CD1c-positive myeloid dendritic cell (primary cell): Measurements from ENCODE around the gene STIM1.
A peak's percentile ranks its signal among the peaks of the same experiment; 100 is the strongest.
"Not testable (repeated sequence)": the region's sequence is repeated elsewhere in the genome, so short reads cannot be mapped to it uniquely, and the experiment has no call there.

Source experiments
- DNase-seq: peaks from one replicate; pipeline ENCODE4 v3.0.0-alpha.2; 2016; ENCODE audit errors: extremely low spot score

The STIM1 gene

DNA sequence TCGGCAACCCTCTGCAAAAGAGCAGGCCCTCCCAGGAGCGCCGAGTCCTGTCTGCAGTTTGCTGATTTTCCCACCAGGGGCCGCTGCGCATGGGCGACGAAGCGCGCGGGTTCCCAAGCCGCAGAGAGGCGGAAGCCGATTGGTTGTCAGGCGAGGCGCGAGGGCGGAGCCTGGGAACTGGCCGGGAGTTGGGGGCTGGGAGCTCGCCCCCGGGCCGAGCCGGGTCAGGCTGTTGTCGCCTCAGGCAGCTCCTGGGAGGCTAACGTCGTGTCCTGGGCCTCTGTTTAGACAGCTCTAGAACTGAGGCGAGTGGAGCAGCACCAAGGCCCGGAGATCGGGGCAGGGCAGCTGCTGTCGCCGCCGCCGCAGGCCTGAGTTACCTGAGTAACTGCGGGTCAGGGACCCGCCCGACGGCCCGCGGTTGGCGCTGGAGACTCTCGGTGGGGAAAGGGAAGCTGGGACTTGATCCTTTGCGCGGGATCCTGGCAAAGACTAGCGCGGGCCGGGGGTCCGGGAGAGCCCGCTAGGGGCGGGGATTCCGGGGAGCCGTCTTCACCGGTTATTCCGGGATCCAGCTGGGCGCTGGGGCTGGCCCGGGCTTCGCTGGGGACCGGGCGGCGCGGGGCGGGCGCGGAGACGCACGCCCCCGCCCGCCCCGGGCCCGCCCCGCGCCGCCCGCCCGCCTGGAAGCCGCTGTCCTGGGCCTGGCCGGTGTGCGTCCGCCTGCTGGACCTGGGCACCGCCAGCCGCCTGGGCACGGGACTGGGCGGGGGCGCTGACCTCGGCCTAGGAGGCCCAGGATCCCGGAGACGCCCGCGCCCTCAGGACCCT, at the start of gene STIM1:
Gene STIM1, plus strand, starts transcription at position 688 of the 831 bp plus-strand sequence. CDS start 607 bp downstream, outside the sequence.
- peak; percentile 99 for DNase-seq

DNA sequence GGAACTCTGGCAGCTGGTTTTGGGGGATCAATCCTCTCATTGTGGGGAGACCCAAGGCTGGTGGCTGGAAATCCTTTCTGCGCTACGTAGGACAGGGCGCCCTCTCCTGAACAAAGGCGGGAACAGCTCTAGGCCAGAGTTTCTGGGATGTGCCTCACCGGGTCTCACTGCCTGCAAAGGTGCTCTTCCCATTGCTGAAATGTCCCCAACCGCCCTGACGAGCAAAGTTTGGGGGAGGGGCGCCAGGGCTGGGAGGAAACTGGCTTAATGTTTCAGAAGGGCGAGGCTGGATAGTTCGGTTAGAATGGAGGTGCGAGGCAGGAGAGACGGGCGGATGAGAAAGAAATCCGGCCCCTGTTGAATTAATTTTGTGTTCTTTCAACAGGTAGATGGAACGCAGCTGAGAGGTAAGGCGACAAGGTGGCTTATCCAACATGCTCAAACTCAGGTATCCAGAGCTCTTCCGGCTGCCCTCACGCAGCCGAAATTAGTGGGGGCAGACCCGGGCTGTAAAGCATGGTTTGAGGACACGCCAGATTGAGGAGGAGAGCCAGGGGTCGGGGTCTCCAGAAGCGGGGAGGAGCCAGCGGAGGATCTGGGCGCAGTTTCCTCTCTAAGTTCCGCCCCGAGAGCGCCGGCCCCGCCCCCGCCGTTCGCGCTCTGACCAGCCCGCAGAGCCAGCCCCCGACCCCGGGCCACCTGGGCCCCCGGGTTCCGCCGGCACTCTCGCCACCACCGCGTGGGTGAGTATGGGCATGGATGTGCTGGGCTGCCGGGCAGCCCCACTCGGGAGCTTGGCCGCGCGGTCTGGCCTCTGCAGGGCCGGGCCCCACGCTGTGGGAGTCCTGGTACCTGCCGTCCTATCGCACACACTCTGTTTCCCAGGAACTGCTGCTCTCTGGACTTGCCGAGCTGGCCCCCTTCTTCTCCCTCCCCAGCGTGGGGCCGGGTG, 47.3 kb upstream of the STIM1 start, which contains the start of gene PGAP2:
Gene PGAP2, plus strand, starts transcription at position 652 of the 952 bp plus-strand sequence. CDS start 2,700 bp downstream, outside the sequence.
- peak; percentile 69 for DNase-seq

DNA sequence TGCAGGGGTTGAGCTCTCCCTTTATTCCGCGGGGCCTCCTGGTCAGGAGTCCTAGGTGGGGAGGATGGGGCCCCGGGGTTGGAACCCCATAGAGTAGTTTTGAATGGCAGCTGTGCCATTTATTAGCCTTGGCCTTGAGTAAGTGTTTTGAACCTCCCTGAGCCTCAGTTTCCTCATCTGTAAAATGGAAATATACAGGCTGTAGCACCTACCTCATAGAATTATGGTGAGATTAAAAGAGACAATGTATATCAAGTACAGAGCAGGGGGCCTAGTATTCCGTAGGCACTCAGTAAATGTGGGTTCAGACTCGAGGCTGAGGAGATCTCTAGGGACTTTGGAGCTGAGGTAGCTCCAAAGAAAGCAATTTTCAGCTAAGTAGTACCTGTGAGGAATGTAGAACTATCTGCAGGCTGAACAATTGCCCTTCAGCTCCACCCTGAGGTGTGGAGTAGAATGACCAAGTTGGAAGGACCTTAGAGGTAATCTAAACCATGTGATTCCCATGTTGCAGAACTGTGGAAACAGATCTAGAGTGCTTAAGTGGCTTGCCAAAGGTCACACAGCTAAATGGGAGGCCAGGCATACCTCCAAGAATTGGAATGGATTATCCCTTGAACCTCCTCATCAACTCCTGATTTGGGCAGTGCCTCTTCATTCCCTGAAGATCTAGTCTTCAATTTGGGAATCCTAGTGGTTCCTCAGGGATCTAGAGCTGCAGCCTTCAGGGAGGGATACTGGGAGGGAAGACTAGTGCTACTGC, 46.4 kb upstream of the STIM1 start:
- peak; percentile 68 for DNase-seq

DNA sequence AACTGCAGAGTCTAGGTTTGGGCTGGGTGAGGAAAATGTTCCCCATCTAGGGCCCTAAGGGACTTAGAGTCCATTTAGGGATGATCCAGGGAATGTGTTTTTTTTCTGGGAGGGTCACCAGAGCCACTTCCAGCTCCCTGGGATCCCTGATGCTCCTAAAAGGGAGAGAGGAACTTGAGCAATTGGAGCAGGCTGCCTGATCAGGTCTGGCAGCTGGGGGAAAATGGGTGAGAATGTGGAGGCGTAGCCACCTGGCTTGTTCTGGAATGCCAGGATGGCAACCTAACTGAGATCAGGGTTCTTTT, 45.9 kb upstream of the STIM1 start:
- DNase-seq = no peak

DNA sequence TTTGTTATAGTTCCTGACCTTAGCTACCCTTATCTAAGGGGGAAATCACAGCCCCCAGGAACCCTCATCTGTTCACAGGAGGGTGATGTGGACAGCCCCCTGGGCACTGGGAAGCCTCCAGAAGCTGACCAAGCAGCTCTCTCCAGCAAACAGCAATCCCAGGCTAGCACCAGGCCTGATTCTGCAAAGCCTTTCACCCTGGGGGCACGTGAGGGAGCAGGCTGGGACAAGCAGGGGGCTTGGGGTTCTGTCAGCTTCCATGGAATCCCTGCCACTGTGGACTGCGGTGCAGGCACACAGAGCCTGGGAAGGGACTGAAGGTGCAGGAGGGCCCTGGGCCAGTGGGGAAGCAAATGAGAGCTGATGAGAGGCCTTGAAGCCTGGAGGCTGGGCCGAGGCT, 45.0 kb upstream of the STIM1 start:
- no peak for DNase-seq

DNA sequence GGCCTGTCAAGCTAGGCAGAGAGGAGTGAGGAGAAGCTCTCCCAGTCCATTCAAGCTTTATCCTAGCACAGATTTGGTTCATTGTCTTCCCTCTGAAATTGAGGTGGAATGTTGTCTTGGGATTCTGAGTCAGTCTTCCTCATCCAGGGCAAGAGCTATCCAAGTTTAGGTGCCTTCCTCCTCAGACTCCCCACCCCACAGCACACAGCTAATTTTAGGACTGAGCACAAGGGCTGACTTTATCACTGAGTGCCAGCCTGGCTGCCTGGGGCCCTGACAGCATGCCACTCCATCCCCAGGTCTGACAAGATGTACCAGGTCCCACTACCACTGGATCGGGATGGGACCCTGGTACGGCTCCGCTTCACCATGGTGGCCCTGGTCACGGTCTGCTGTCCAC, 44.5 kb upstream of the STIM1 start:
- no peak for DNase-seq

DNA sequence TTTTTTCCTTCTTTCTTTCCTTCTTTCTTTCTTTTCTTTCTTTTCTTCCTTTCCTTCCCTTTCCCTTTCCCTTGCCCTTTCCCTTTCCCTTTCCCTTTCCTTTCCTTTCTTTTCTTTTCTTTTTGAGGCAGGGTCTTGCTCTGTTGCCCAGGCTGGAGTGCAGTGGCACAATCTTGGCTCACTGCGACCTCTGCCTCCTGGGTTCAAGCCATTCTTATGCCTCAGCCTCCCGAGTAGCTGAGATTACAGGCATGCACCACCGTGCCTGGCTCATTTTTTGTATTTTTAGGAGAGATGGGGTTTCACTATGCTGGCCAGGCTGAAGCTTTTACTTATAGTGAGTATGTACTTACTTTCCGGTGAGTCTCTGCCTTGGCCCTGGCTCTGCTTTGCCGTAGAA, 40.6 kb upstream of the STIM1 start:
- DNase-seq = not testable (repeated sequence)

DNA sequence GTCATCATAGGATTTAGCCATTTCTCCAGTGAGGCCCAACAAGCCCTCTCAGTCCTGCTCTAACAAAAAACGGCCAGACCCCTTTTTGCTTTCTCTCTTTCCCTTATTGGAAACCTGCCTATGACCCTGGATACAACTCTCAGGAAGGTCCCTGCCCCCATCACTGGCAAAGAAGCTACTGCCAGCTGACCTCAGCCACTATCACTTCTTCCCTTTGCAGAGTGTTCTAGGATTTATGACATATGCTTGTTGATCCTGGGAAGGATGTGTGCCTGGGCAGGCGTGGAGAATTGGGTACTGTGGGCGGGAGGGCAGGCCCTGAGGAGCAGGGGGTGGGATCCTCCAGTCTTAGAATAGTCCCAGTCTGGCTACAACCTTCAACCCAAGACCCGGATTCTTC, 39.6 kb upstream of the STIM1 start:
- no peak for DNase-seq

DNA sequence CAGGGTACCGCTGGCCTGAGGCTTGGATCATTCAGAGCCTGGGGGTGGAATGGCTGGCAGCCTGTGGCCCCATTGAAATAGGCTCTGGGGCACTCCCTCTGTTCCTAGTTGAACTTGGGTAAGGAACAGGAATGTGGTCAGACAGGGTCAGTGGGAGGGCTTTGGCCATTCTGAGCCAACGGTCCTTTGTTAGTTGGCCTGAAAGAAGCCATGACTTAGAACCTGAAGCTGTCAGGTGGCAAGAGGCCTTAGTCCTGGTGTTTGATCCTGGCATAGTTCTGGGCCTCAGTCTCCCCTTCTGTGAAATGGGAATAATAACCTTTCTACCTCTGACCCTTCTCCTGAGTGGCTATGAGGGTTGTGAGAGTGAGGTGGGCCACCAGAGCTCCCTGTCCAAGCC, 38.8 kb upstream of the STIM1 start:
- DNase-seq = no peak

DNA sequence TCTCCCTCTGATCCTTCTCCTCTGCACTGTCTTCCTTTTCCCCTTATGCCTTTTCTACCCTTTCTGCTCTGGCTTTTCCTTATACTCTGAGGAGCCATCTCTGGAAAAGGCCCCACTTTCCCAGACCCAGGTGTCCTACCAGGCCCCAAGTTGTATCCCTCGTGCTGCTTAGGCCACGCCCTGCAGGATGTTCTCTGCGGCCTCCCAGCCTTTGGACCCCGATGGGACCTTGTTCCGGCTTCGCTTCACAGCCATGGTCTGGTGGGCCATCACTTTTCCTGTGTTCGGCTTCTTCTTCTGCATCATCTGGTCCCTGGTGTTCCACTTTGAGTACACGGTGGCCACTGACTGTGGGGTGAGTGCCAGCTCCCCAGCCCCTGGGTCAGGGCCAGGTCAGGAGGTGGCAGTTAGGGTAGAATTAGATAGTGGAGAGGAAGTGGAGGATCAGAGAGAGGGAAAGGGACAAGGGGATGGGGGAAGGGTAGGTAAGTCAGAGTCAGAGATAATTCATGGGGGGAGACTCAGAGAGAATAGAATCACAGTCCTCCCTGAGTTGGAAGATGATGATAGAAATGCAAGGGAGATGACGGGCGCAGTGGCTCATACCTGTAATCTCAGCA, 38.2 kb upstream of the STIM1 start:
- DNase-seq = no peak

DNA sequence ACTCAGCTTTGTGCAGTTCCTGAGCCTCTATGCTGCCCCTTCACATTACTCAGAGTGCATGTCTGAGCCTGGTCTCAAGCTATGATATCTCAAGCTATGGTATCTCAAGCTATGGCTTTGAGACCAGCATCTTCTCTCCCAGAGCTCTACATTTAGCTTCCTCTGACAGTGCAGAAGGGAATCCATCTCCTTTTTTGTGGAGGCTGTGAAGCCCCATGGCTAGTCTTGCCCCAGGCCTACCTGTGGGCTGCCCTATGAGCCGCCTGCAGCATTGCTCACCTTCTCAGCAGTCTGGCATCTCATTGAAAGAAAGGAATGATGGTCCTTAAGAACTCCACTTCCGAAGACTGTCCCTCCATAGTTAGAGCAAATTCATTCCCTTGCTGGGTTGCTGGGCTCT, 34.5 kb upstream of the STIM1 start:
- no peak for DNase-seq

DNA sequence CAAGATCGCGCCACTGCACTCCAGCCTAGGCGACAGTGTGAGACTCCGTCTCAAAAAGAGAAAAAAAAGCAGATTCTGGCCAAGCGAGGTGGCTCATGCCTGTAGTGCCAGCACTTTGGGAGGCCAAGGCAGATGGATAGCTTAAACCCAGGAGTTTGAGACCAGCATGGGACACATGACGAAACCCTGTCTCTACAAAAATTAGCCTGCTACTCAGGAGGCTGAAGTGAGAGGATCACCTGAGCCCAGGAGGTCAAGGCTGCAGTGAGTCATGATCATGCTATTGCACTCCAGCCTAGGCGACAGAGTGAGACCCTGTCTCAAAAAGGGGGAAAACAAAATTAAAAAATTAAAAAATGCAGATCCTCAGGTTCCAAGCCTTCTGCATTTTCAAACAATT, 33.2 kb upstream of the STIM1 start:
- no peak for DNase-seq

DNA sequence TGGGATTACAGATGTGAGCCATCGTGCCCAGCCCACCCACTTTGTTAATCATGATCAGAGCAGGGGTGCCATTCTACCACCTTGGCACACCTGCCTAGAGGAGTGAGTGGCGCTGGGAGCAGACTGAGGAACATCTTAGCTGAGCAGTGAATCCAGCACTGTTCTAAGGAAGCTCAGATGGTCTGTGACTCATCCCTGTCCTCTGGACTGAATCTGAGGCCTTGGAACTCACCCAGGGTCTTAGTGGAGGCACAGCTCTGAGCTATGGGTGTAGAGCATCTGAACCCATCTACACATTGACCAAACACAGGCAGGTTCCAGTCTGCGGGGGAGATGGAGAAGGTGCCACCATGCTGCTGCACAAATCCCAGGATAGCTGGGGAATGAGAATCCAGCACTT, 32.2 kb upstream of the STIM1 start:
- DNase-seq = no peak

DNA sequence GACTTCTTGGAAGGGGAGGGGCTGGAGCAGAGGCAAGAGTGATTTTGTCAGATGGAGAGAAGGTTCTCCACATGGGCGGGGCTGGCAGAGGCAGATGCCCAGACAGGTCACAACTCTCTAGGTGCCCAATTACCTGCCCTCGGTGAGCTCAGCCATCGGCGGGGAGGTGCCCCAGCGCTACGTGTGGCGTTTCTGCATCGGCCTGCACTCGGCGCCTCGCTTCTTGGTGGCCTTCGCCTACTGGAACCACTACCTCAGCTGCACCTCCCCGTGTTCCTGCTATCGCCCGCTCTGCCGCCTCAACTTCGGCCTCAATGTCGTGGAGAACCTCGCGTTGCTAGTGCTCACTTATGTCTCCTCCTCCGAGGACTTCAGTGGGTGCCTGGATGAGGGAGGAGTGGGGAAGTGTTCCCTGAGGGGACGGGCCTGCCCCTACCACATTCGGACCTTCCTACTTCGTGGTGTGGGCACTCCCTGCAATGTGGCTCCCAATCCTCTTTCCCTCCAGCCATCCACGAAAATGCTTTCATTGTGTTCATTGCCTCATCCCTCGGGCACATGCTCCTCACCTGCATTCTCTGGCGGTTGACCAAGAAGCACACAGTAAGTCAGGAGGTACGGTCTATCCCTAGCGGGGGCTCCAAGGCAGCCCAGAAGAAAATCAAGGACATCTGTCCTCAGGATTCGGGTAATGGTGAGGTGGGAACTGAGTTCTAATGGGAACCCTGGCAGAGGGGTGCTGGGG, 31.5 kb upstream of the STIM1 start:
- no peak for DNase-seq

DNA sequence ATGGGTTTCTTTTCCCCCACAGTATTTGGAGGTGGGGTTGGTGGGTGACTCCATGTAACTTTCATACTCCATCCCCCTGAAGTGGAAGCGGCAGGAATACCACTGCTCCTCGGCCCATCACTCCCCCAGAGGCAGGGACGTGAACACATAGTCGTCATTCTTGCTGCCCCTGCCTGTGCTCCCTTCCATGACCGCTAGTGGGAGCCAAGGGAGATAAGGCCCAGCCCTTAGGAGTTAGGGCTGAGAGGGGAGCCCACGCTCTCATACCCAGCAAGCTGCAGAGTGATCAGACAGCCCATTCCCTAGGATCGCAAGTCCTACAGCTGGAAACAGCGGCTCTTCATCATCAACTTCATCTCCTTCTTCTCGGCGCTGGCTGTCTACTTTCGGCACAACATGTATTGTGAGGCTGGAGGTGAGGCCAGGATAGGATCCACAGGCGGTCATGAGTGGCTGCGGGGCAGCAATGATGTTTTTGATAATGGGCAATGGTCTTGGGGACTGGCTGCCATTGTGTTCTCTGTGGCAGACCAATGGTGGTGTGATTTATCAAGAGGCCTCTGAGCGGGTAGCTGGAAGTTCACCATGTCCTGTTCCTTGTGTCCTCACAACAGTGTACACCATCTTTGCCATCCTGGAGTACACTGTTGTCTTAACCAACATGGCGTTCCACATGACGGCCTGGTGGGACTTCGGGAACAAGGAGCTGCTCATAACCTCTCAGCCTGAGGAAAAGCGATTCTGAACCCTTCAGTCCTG, 30.6 kb upstream of the STIM1 start:
- peak; percentile 82 for DNase-seq

DNA sequence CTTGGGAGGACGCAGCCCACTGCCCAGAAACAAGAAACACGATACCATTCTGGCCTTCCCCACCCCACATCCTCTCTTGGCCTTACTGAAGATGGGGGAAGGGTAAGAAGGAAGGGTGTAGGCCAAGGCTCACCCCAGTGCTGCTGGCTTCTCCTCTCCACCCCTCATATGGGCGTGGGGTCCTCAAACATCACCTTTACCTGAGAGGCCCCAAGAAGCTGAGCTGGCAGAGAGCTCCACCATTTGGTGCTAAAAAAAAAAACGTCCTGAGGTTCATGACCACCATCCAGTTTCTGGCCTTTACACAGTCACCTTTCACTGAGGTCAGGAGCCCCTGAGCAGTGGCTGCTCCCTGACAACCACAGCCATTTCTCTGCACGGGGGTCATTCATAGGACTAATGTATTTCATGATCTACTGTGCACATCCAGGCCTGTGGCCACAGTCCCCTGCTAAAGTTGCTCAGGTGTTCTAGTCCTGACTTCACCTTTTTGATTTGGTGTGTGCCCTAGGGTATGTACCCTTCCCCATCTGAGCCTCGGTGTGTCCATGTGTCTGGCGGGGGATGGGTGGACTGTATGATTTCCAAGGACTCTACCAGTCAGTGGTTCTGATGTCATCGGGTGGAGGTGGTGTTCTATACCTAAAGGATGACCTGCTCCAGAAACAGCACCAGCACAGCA, 29.9 kb upstream of the STIM1 start:
- DNase-seq = no peak

DNA sequence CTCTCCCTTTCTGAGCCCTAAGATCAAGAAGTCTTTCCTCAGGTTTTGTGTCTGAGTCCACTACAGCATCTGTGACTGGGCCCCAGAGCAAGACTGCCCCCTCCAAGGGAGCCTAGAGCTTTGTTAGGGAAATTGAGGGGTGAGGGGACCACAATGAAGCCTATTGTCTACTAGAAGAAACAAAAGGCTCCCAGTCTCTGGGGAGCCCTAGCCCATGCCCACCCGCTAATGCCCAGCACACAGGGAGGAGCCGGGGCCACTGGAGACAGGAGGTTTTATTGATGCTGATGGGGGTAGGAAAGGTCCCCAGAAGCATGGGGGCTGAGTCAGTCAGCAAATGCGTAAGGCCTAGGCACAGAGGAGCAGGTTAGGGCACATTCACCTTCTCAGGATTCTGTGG, 28.7 kb upstream of the STIM1 start:
- no peak for DNase-seq

DNA sequence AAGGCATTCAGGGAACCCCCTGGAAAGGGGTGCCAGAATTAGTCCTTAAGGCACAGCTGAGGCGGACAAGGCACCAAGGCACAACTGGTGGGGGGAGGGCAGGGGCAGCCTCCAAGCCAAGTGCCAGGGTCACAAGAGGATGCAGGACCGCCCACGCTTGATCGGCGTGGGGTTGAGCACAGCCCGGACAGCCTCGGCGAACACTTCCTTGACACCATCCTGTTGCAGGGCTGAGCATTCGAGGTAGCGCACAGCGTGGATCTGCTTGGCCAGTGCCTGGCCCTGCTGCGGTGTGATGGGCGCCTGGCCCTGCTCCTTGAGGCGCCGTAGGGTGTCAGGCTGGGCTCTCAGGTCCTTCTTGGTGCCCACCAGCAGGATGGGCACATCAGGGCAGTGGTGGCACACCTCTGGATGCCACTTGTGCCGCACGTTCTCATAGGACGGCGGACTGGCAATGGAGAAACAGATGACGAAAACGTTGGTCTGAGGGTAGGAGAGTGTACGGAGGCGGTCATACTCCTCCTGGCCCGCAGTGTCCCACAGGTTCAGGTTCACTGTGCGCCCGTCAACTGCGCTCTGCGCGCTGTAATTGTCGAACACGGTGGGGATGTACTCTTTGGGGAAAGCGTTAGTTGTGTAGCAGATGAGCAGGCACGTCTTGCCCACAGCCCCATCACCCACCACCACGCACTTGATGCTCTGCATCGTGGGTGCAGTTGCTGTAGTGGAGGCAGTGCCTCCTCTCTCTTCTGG, 27.9 kb upstream of the STIM1 start:
- DNase-seq = no peak

DNA sequence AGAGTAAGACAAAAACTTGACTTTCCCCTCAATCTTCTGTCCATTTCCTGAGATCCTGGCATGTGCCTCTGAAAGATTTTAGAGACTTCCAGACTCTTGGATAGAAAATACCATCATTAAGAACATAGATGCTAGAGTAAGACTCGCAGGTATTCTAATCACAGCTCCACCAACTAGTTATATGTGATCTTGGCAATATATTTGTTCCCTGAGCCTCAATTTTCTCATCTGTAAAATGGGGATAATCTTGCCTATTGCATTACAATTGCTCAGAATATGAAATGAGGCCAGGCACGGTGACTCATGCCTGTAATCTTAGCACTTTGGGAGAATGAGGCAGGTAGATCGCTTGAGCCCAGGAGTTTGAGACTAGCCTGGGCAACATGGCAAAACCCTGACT, 25.4 kb upstream of the STIM1 start:
- DNase-seq = no peak
